G401 (cell line): ENCODE results near the gene SRPK1. TPM values are rescaled to one million over a fixed set of nuclear protein-coding genes. Genes with fewer than 3 reads are reported as not detected.
"Not testable (repeated sequence)": the region's sequence is repeated elsewhere in the genome, so short reads cannot be mapped to it uniquely, and the experiment has no call there.

Experiments
- DNase-seq: peaks from one replicate; pipeline ENCODE4 v3.0.0-alpha.2; 2015; ENCODE audit warnings: low spot score
- in situ Hi-C: cut with HindIII; loops from 2 replicates; pipeline ENCODE4 v1.10.0; 2016; ENCODE audit warnings: low sequenced_read_pairs, mixed read lengths
- total RNA-seq: library from RNA; depleted of rRNA; stranded (reverse); fragments of >200 nt; shearing (Covaris generic); gene quantifications from 2 replicates; pipeline ENCODE4 v1.2.3, GENCODE V29; 2014

SRPK1 gene
- total RNA-seq, 1 experiment from 2014 or later = 39.9 TPM

- in situ Hi-C loops = no loop called here
- no peak for DNase-seq
Observed at GRCh38 chr6:35935469-35935868, 14.6 kb upstream of the SRPK1 start.

GRCh38 chr6:35933844-35934243 is 12.9 kb upstream of the SRPK1 start:
- in situ Hi-C loops = no loop called here
- DNase-seq = no peak

GRCh38 chr6:35931873-35932272 is 11.0 kb upstream of the SRPK1 start:
- DNase-seq, in situ Hi-C loops: not testable (repeated sequence)

- in situ Hi-C loops = no loop called here
- no peak for DNase-seq
Observed at GRCh38 chr6:35931120-35931561, 10.2 kb upstream of the SRPK1 start.

GRCh38 chr6:35929601-35930000 is 8.7 kb upstream of the SRPK1 start:
- no peak for DNase-seq
- in situ Hi-C loops = no loop called here

- no peak for DNase-seq
- in situ Hi-C loops = no loop called here
Observed at GRCh38 chr6:35926509-35927215, 5.8 kb upstream of the SRPK1 start.

- in situ Hi-C loops = no loop called here
- DNase-seq = no peak
Observed at GRCh38 chr6:35925961-35926360, 5.1 kb upstream of the SRPK1 start.

GRCh38 chr6:35924146-35924545 is 3.2 kb upstream of the SRPK1 start:
- DNase-seq = no peak
- in situ Hi-C loops = no loop called here

- peak; percentile 27 for DNase-seq
- in situ Hi-C loops = no loop called here
Observed at GRCh38 chr6:35922139-35922554, 1.2 kb upstream of the SRPK1 start.

GRCh38 chr6:35919827-35920751 is 809 bp downstream of the SRPK1 start:
- in situ Hi-C loops = no loop called here
- peak; percentile 44 for DNase-seq

GRCh38 chr6:35919085-35919826 is 1.6 kb downstream of the SRPK1 start:
- DNase-seq = peak; percentile 43
- in situ Hi-C loops = no loop called here

- DNase-seq, in situ Hi-C loops: not testable (repeated sequence)
Observed at GRCh38 chr6:35916893-35917292, 4.0 kb downstream of the SRPK1 start.

GRCh38 chr6:35916056-35916455 is 4.8 kb downstream of the SRPK1 start:
- no peak for DNase-seq
- in situ Hi-C loops = no loop called here

- no peak for DNase-seq
- in situ Hi-C loops = no loop called here
Observed at GRCh38 chr6:35914536-35914935, 6.4 kb downstream of the SRPK1 start.

GRCh38 chr6:35911871-35912653 is 8.8 kb downstream of the SRPK1 start:
- in situ Hi-C loops = no loop called here
- DNase-seq = no peak

GRCh38 chr6:35909571-35909970 is 11.3 kb downstream of the SRPK1 start:
- DNase-seq, in situ Hi-C loops: not testable (repeated sequence)

- in situ Hi-C loops, DNase-seq: not testable (repeated sequence)
Observed at GRCh38 chr6:35908753-35909401, 12.0 kb downstream of the SRPK1 start.

GRCh38 chr6:35907750-35908149 is 13.1 kb downstream of the SRPK1 start:
- no peak for DNase-seq
- in situ Hi-C loops = no loop called here
